ENCODE measurements around the gene UBE2M.
"Not testable (repeated sequence)": the region's sequence is repeated elsewhere in the genome, so short reads cannot be mapped to it uniquely, and the experiment has no call there.

Gene UBE2M

DNA sequence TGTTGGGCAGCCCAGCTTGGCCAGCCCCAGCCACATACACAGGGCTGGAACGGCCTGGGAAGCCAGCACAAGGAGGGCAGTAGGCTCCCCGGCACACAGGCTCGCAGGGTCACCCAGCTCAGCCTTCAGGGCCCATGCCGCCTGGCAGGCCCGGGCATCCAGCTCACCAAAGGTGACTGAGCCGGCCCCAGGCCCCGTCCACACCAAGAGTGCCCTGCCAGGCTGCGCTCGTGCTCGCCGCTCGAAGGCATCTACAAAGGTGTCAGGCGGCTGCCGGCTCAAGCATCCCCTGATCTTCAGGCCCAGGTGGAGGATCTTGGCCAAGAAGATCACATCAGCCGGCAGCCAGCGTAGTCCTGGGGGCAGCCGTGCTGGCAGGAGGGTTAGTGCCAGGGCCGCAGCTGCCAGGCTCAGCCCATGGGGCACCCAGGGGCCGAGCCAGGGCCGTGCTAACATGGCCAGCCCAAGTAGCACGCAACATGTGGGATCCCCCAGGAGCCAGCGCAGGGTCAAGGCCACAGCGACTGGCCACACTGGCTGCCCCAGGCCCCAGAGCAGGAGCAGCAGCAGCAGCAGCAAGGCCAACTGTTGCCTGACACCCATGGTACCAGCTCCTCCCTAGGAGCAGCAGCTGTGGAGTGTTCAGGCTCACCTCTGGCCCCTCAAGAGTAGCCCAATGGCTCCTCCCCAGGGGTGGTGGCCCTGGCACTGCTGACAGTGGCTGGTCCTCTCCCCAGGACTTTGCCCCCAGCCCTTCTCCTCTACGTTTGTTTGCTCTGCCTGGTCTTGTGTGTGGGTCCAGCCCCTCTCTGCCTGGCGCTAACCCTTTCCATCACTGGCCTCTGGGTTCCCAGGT lies 46.8 kb downstream of the UBE2M start, which contains the start of gene SLC27A5:
TSS of gene SLC27A5 (minus strand) at position 640 of the 856 bp plus-strand sequence. CDS start at position 603, 37 bp downstream.
- no peak for DNase-seq

DNA sequence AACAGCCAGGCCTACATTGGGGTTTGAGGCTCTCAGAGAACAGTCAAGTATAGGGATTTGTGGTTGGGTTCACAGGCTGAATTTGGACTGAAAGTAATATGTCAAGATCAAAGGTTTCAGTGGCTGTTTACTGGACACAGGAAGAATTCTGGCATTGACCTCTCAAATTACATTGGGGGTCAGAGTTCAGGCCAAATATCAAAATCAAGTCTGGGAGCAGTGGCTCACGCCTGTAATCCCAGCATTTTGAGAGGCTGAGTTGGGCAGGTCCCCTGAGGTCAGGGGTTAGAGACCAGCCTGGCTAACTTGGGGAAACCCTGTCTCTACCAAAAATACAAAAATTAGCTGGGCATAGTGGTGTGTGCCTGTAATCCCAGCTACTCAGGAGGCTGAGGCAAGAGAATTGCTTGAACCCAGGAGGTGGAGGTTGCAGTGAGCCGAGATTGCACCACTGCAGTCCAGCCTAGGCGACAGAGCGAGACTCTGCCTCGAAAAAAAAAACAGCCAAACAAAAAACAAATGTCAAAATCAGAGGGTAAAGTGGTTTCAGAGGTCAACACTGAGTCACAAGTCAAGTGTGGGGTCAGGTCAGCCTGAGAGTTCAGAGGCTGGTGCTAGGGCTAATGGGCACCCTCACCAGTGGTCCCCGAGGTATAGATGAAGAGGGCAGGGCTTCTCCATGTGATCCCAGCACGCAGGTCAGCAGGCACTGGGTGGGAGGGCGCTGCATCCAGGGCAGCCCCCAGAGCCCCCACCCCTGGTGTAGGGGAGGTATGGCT lies 48.1 kb downstream of the UBE2M start:
- DNase-seq, result no peak

DNA sequence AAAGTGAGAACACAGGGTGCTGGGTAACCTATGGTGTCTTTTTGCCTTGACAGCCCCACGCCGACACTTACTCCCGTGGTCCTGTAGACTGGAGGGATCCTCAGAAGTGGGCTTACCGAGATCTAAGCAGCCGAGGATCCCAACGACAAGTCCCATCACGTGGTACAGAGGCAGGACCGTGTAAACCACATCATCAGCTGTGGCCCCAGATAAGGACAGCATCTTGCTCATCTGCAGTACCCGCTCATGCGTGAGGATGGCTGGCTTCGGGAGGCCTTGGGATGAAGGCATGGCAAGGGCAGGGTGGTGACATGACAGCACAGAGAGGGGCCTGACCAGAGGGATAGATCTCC lies 48.7 kb downstream of the UBE2M start:
- no peak for DNase-seq

DNA sequence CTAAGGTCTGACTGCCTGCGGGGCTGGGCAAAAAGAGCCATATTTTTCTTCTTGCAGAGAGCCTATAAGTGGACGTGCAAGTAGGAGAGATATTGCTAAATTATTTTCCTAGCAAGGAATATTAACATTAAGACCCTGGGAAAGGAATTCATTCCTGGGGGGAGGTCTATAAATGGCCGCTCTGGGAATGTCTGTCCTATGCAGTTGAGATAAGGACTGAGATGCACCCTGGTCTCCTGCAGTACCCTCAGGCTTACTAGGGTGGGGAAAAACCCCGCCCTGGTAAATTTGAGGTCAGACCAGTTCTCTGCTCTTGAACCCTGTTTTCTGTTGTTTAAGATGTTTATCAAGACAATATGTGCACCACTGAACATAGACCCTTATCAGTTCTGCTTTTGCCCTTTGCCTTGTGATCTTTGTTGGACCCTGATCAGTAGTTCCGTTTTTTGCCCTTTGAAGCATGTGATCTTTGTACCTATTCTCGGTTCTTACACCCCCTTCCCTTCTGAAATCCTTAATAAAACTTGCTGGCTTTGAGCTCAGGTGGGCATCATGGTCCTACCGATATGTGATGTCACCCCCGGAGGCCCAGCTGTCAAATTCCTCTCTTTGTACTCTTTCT lies 50.7 kb downstream of the UBE2M start:
- not testable (repeated sequence) for DNase-seq

All from Kasumi-1 (cell line).